ENCODE results near the gene PVALB.

Gene PVALB

DNA sequence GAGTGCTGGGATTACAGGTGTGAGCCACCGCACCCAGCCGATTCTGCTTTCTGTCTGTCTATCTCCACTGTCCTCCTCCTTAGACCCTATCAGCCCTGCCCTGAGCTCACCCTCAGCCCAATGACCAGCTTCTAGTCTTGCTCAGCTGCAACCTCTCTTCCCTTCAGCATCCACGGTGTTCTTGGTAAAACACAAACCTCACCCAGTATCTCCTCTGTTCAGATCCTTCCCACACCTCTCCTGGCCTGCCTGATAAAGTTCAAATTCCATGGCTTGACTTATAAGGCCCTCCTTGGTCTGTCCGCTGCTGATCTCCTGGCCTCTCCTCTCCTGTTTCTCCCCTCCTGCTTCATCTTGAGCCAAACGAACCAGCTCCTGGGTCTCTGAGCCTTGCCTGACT is 29.4 kb upstream of the PVALB start:
- no peak for DNase-seq (ENCODE audit: low read depth in 2 of 2)

DNA sequence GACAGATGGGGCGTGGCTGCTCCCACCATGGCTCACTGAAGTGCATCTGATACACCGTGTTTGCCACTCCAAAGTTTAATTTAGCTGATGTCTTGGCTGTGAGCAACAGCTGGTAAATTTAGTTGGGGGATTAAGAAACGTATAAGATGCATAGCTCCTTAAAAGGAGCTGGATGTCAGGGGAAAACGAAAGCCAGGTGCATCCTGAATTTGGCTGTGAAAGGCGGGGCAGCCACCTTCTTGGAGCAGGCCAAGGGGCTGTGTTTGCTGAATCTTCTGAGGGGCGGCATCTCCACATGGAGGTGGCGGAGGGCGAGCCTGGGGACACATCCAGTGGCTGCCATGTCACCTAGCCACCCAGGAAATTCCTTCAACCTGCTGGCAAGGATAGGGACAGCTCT is 23.3 kb upstream of the PVALB start:
- no peak for DNase-seq (ENCODE audit: low read depth in 2 of 2)

DNA sequence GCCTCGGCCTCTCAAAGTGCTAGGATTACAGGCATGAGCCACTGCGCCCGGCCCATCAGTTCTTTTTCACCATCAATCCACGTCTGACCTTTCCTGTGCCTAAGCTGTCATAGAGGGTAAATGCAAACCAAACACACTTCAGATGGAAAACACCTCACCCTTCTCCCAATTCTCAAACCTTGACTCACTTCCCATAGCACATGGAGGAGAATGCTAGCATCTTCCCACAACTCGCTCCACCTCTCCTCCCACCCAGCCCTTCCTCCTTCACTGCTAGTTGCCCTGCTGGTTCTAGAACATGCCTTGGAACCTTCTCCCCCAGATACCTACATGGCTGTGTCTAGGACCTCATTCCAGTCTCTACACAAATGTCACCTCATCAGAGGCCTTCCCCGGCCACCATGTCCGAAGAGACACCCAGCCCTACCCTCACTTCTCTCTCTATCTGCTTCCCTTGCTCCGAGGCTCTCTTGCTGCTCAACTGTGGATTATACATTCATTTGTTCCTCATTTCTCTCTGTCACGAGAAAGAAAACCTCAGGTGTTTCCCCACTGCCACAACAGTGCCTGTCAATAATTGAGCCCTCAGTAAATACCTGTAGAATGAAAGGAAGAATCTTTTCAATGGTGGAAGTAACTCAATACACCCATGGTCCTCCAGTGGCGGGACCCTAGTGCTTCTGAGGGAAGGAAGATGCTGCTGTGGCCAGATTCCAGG is 22.7 kb upstream of the PVALB start:
- DNase-seq (ENCODE audit: low read depth in 2 of 2) = no peak

GRCh38 chr22:36838119-36839030 is 21.5 kb upstream of the PVALB start:
- no peak for DNase-seq (ENCODE audit: low read depth in 2 of 2)

- DNase-seq (ENCODE audit: low read depth in 2 of 2) = no peak
Measured at GRCh38 chr22:36835903-36836302, 19.1 kb upstream of the PVALB start.

DNA sequence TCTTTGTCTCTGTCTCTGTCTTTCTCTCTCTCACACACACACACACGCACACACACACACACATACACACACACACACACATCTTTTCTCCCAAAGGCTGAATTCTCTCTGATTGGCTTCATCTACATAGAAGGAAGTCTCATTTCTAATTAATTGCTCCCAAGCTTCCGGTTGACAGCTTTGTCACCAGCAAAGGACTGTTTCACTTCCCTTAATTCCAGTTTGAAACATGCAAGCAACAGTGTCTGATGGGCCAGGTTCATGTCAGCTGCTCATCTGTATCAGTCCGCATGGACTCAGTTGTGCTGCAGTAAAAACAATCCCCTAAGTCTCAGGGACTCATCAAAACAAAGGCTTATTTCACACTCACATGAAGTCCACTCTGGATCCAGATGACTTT is 16.2 kb upstream of the PVALB start:
- no peak for DNase-seq (ENCODE audit: low read depth in 2 of 2)

DNA sequence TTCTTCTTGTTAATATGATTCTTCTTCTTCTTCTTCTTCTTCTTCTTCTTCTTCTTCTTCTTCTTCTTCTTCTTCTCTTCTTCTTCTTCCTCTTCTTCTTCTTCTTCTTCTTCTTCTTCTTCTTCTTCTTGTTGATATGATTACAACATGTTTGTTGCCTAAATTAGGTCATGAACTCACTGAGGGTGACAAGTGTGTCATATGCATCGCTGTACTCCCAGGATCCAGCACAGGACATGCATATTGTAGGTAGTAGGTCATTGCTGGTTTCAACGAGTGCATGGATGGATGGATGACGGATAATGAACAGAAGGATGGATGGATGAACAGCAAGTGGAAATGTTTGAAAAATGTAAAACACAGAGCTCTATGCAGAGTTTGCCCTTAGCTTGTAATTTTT is 14.9 kb upstream of the PVALB start:
- no peak for DNase-seq (ENCODE audit: low read depth in 2 of 2)

GRCh38 chr22:36831206-36831605 is 14.4 kb upstream of the PVALB start:
- DNase-seq (ENCODE audit: low read depth in 2 of 2) = no peak

DNA sequence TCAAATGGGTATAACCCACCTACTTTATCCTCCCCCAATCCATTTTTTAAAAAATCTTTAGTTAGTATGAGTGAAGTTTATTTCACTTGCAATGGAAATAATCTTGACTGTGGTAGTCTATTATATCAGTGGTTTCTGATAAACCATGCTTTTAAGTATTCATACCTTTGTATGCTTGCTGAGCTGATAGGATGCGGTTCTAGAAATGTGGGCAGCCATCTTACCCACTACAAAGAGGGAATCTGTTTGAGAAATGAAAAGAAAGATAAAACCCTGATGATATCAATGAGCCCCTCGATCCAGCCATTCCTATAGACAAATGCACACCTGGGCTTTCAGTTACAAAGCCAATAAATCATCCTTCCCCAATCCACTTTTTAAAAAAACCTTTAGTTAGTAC is 13.8 kb upstream of the PVALB start:
- DNase-seq (ENCODE audit: low read depth in 2 of 2) = no peak

- no peak for DNase-seq (ENCODE audit: low read depth in 2 of 2)
Measured at GRCh38 chr22:36829370-36830002, 12.7 kb upstream of the PVALB start.

GRCh38 chr22:36828815-36829214 is 12.0 kb upstream of the PVALB start:
- no peak for DNase-seq (ENCODE audit: low read depth in 2 of 2)

- no peak for DNase-seq (ENCODE audit: low read depth in 2 of 2)
Measured at GRCh38 chr22:36826262-36826661, 9.4 kb upstream of the PVALB start.

GRCh38 chr22:36824655-36825054 is 7.8 kb upstream of the PVALB start:
- no peak for DNase-seq (ENCODE audit: low read depth in 2 of 2)

DNA sequence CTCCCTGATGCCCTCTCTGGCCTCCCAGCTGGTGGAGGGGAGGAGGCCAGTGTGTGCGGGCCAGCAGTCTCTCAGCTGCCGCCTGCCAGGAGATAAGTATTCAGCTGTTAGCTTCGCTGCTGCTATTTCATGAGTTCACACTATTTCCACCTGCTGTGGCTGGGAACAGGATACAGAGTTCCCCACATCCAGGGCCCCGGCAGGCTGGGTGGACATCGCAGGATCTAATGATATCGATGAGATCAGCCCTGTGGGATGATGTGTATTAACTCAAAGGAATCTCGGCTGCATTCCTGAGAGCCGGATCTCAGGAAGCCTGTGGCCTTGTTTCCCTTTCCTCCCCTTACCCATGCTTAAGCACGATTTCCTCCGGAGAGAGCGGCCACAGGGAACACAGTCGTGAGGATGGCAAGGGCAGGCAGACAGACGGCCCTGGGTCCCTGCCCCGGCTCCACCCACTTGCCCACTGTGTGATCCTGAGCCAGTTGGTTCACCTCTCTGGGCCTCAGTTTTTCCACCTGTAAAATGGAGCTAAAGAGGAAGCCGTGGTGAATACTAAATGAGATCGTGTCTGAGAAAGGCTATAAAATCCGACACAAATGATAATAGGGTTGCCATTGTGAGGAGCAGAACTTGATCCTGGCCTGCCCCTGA is 6.5 kb upstream of the PVALB start:
- no peak for DNase-seq (ENCODE audit: low read depth in 2 of 2)

GRCh38 chr22:36822581-36822980 is 5.7 kb upstream of the PVALB start:
- DNase-seq (ENCODE audit: low read depth in 2 of 2) = no peak

DNA sequence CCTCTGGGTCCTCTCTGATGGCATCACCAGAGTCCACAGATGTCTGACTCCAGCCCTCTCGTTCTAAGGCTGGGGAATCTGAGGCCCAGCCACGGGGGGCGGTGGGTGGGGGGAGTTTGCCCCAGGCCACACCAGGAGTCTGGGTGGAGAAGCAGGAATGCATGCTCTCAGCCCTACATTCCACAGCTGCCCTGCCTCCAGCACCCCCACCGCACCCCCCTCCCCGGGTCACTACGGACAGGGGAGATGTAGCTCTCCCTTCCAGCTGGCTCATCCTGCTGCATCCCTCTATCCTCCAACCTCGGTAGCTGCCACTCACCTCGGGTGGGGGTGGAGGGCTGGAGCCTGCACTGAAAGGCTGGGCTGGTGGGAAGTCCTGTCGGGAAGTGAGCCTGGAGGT is 2.3 kb upstream of the PVALB start:
- DNase-seq (ENCODE audit: low read depth in 2 of 2) = no peak

DNA sequence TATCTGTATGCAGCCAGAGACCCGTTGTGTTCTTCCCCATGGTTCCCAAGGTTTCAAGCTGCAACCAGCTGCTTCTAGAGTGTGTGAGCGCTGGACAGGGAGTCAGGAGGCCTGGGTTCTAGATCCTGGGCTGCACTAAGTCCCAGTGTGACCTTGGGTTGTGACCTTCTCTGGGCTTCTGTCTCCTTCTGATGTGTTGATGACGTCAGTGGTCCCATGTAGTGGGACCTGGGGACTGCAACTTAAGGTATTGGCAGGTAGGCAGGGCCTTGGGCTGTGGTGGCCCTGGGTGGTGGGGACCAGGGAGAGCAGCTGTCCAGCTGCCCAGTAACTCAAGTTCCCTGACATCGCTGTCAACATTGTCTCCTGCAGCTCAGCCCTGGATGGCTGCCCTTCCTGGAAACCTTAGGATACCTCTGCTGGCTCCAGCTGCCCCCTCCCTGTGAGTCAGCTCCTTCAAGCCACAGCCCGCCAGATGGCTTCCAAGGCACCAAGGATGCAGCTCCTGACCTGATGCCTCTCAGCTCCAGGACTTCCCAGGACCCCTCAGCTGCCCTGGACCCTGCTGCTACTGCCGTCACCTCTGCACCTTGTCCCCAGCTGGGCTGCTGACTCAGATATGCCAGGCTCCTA is 1.3 kb upstream of the PVALB start:
- no peak for DNase-seq (ENCODE audit: low read depth in 2 of 2)

- no peak for DNase-seq (ENCODE audit: low read depth in 2 of 2)
Measured at GRCh38 chr22:36817525-36817848, 652 bp upstream of the PVALB start.

DNA sequence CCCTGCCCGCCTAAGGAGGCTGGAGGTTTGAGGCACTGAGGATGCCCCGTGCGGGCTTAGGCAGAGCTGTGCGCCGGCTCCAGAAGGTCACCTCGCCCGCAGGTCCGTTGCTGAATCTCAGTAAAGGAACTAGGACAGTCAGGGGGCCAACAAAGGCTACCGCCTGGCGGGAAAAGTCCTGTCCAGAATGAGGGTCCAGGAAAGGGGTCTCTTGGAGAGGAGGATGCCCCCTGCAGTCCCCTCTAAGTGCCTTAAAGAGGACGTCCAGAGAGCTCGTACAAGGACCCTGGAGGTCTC is 548 bp downstream of the PVALB start:
- DNase-seq (ENCODE audit: low read depth in 2 of 2) = no peak

- DNase-seq (ENCODE audit: low read depth in 2 of 2) = no peak
Measured at GRCh38 chr22:36815558-36816338, 1.1 kb downstream of the PVALB start.

DNA sequence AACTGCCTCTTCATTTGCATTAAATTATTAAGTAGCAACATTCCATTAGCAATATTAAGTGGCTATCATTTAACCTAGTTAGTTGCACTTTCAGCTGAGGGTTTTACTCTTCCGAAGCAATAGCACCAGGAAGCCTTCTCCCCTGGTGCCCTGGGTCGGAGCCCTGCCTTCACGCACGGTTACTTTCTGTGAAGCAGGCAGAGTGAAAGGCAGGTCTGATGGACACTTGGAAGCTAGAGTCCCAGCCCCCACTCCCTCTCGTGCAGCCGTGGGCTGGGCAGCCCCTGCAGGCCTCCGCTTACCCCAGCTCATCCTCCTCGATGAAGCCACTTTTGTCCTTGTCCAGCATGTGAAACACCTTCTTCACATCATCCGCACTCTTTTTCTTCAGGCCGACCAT is 2.0 kb downstream of the PVALB start:
- no peak for DNase-seq (ENCODE audit: low read depth in 2 of 2)
